Adrenal gland (tissue), 5 donors: ENCODE results near the gene SPIB.

Source experiments
- POLR2A ChIP-seq, 2 donors: fragments of 450-650 bp; IDR thresholded peaks; one replicate each; pipeline ENCODE4 v1.6.1; 2017; ENCODE audit warnings: antibody characterized with exemption in 2 of 2, mild to moderate bottlenecking in 2 of 2, moderate library complexity in 1 of 2
- TF ChIP-seq, protein P1 (sequence below), 6 experiments: fragments of 450-650 bp in 4 of 6; fragments of 200-600 bp in 2 of 6; sonication (generic) in 1 of 6; IDR thresholded peaks; 1 replicate in 5 of 6; 2 replicates in 1 of 6; pipeline versions ENCODE4 v1.5.1 to v1.8.0; 2016 to 2021; ENCODE audit warnings: antibody characterized with exemption in 6 of 6, mild to moderate bottlenecking in 2 of 6, moderate library complexity in 1 of 6
- donor health status: DM: no; HTN: no; CAD: no.

- TF ChIP-seq, protein P1, sequence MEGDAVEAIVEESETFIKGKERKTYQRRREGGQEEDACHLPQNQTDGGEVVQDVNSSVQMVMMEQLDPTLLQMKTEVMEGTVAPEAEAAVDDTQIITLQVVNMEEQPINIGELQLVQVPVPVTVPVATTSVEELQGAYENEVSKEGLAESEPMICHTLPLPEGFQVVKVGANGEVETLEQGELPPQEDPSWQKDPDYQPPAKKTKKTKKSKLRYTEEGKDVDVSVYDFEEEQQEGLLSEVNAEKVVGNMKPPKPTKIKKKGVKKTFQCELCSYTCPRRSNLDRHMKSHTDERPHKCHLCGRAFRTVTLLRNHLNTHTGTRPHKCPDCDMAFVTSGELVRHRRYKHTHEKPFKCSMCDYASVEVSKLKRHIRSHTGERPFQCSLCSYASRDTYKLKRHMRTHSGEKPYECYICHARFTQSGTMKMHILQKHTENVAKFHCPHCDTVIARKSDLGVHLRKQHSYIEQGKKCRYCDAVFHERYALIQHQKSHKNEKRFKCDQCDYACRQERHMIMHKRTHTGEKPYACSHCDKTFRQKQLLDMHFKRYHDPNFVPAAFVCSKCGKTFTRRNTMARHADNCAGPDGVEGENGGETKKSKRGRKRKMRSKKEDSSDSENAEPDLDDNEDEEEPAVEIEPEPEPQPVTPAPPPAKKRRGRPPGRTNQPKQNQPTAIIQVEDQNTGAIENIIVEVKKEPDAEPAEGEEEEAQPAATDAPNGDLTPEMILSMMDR (IDR thresholded peaks at IDR 0.05) = no peak
- no peak for TF ChIP-seq POLR2A (IDR thresholded peaks at IDR 0.05)
Measured at GRCh38 chr19:50380751-50381151, 38.0 kb upstream of the SPIB start.
